ENCODE measurements around the gene CA4. TPM values are rescaled to one million over a fixed set of nuclear protein-coding genes. Genes with fewer than 3 reads are reported as not detected.
A peak's percentile ranks its signal among the peaks of the same experiment; 100 is the strongest.

CA4 gene
- total RNA-seq, 1 experiment from 2014 or later = 1.4 TPM

- in situ Hi-C loops (cut with HindIII; ENCODE audit: low pct_unique_long_range_greater_than_20kb, low sequenced_read_pairs) = no loop called here
- Histone ChIP-seq H3K4me1 (ENCODE audit: control insufficient read depth, insufficient read depth, low read length) (no peaks in the 10 kb centered on the region), H3K4me3 (ENCODE audit: low read depth in 2 of 2, low read length in 2 of 2) (no peak overlapping the region), H3K9me3 (ENCODE audit: control insufficient read depth, insufficient read depth, low read depth, low read length) (no peaks in the 10 kb centered on the region), H3K27ac (ENCODE audit: low read length) (no peak overlapping the region), H3K36me3 (ENCODE audit: control insufficient read depth, insufficient read depth, low read length) (no peaks in the 10 kb centered on the region), H3K27me3 (ENCODE audit: control insufficient read depth, insufficient read depth, low read length) (no peaks in the 10 kb centered on the region)
- BruUV-seq (replicated peaks) = no TSS peak
- no peak for DNase-seq (ENCODE audit: low read depth, low spot score)
- no peak for ATAC-seq
- ChIA-PET CTCF (no interaction called here), POLR2A (interaction anchor here (0.6 kb wide), 1 partner anchor 566 kb away, joined by 8 read pairs; no protein-coding TSS in a partner anchor)
- intact Hi-C loops (cut with micrococcal nuclease; ENCODE audit: unreplicated experiment) = loop anchor here (10.0 kb wide), 1 partner anchor 318 kb away; the partner anchor contains the start of gene CHCT1
- TF ChIP-seq, protein P1, sequence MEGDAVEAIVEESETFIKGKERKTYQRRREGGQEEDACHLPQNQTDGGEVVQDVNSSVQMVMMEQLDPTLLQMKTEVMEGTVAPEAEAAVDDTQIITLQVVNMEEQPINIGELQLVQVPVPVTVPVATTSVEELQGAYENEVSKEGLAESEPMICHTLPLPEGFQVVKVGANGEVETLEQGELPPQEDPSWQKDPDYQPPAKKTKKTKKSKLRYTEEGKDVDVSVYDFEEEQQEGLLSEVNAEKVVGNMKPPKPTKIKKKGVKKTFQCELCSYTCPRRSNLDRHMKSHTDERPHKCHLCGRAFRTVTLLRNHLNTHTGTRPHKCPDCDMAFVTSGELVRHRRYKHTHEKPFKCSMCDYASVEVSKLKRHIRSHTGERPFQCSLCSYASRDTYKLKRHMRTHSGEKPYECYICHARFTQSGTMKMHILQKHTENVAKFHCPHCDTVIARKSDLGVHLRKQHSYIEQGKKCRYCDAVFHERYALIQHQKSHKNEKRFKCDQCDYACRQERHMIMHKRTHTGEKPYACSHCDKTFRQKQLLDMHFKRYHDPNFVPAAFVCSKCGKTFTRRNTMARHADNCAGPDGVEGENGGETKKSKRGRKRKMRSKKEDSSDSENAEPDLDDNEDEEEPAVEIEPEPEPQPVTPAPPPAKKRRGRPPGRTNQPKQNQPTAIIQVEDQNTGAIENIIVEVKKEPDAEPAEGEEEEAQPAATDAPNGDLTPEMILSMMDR (IDR thresholded peaks at IDR 0.05) = no peak
- no peak for TF ChIP-seq SIN3A (IDR thresholded peaks at IDR 0.05; ENCODE audit: borderline replicate concordance, insufficient read depth, low read depth, low read length)
- TF ChIP-seq POLR2AphosphoS5 (IDR thresholded peaks at IDR 0.05; ENCODE audit: low read depth, low read length) = no peak
- TF ChIP-seq REST (IDR thresholded peaks at IDR 0.05; ENCODE audit: insufficient read depth in 1 of 2, low read depth in 2 of 2, low read length in 1 of 2) = no peak
- no peak for TF ChIP-seq TCF7L2 (IDR thresholded peaks at IDR 0.05; ENCODE audit: low read depth, low read length)
Measured at GRCh38 chr17:60106340-60107059, 43.3 kb upstream of the CA4 start.

GRCh38 chr17:60107526-60108257, 42.1 kb upstream of the CA4 start:
- POLR2A ChIA-PET = interaction anchor here (0.7 kb wide), 1 partner anchor 261 kb away, joined by 3 read pairs; no protein-coding TSS in a partner anchor
- CTCF ChIA-PET = no interaction called here
- no TSS peak for BruUV-seq (replicated peaks)
- no peak overlapping the region for H3K4me3 ChIP-seq (ENCODE audit: low read depth in 2 of 2, low read length in 2 of 2)
- no peaks in the 10 kb centered on the region for H3K36me3 ChIP-seq (ENCODE audit: control insufficient read depth, insufficient read depth, low read length)
- ATAC-seq (peak; percentile 73), DNase-seq (ENCODE audit: low read depth, low spot score) (no peak)
- H3K27me3 ChIP-seq (ENCODE audit: control insufficient read depth, insufficient read depth, low read length) = no peaks in the 10 kb centered on the region
- intact Hi-C loops (cut with micrococcal nuclease; ENCODE audit: unreplicated experiment) (loop anchor here (10.0 kb wide), 1 partner anchor 317 kb away; the partner anchor contains the start of gene CHCT1), in situ Hi-C loops (cut with HindIII; ENCODE audit: low pct_unique_long_range_greater_than_20kb, low sequenced_read_pairs) (no loop called here)
- H3K9me3 ChIP-seq (ENCODE audit: control insufficient read depth, insufficient read depth, low read depth, low read length) = no peaks in the 10 kb centered on the region
- no peak for TF ChIP-seq POLR2AphosphoS5 (IDR thresholded peaks at IDR 0.05; ENCODE audit: low read depth, low read length)
- TF ChIP-seq, protein P1 (IDR thresholded peaks at IDR 0.05) = peak; percentile 13; the same call in 1 of the 2 replicates
- H3K27ac ChIP-seq (ENCODE audit: low read length) = no peak overlapping the region
- no peaks in the 10 kb centered on the region for H3K4me1 ChIP-seq (ENCODE audit: control insufficient read depth, insufficient read depth, low read length)

Data from Panc1 (cell line).